ENCODE measurements around the gene IVD.

The IVD gene

DNA sequence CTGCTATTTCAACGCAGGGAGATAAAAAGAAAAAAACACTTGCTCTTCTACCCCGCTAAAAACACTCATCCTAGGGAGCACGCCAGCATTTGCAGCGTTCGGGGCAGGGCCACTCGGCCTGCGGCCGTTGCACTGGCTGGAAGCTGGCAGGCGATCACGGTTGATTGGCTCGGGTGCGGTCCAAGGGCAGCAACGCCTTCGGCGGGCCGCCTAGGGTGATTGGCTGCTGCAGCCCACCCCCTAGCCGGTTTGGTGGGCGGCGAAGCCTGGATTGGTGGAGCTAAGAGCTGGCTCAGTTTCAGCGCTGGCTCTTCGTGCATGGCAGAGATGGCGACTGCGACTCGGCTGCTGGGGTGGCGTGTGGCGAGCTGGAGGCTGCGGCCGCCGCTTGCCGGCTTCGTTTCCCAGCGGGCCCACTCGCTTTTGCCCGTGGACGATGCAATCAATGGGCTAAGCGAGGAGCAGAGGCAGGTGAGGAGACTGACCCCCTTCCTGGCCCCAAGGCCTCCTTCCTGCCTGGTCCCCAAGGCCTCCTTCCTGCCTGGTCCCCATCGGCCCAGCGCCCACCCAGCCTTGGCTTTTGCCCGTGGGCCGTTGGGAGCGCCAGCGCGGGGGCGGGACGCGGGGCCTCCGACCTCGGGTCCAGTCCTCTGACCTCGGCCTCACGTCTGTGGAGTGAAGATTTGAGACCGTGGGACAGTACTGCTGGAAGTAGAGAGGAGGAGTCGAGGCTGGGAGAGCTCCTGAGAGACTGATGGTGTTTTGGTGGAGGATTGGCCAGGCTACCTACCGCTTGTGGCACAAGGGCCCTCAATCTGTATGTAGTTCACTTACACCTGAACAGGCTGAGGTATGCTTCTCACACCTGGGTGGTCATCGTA is at the start of gene IVD:
TSS of gene IVD (plus strand) at position 295 of the 881 bp plus-strand sequence. CDS start at position 328, 33 bp downstream.
- peak; percentile 94 for DNase-seq

DNA sequence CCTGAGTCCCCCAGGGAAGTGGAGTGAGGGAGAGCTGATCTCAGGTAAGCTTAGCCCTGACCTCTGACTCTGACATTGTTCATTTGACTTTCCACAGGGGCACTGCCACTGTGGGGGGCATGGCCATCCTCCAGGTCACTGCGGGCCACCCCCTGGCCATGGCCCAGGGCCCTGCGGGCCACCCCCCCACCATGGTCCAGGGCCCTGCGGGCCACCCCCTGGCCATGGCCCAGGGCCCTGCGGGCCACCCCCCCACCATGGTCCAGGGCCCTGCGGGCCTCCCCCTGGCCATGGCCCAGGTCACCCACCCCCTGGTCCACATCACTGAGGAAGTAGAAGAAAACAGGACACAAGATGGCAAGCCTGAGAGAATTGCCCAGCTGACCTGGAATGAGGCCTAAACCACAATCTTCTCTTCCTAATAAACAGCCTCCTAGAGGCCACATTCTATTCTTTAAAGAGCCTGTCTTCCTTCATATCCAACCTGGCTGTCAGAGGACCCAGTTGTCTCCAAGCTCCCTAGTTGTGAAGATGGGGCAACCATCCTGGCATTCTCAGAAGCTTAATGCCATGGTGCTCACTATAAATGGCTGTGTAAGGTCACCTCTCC is 49.5 kb upstream of the IVD start:
- DNase-seq, result no peak

DNA sequence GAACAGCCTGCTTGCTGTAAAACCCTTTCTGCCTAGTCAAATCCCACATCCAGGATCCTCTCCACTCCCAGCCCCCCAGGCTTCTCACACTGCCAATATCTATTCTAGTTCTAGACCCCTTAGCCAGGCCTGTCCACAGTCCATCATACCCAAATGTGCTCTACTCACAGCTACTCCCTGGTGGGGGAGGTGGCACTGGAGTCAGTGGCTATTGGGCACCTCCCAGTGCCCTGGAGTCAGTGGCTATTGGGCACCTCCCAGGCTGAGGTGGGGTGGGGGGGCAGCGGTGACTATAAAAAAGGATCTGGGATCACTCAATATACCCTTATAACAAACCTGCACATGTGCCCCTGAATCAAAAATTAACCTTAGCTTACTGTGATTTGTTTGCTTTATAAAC is 48.3 kb upstream of the IVD start:
- DNase-seq, result no peak

DNA sequence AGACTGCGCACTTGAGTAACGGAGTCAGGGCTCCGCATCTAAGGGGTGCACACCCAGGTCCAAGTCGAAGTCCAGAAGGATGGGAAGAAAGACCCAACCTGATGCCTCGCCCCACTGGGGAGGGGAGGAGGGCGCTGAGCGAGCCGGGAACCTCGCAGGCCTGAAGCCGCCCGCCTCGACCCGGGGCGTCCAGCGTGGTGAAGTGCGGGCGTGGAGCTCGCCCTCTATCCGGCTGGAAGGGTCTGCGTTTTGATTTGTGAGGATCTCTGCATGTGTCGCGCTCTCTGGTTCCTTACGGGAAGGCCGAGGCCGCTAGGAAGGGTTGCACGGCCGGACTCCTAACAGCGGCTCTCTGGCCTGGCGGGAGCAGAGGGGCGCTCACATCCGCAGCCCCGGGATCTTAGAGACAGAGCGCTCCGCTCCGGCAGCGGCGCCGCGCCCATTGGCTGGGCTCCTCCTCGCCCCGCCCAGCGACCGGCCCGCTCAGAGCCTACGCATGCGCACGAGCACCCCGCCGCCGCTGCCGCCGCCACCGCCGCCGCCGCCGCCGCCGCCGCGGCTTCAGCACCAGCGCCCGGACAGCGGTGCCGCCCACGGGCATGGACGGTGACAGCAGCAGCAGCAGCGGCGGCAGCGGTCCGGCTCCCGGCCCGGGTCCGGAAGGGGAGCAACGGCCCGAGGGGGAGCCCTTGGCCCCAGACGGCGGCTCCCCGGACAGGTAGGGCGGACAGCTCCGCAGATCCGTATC is 47.7 kb upstream of the IVD start, which contains the start of gene DISP2:
TSS of gene DISP2 (plus strand) at position 497 of the 748 bp plus-strand sequence. CDS start at position 600, 103 bp downstream.
- DNase-seq, result peak; percentile 92

DNA sequence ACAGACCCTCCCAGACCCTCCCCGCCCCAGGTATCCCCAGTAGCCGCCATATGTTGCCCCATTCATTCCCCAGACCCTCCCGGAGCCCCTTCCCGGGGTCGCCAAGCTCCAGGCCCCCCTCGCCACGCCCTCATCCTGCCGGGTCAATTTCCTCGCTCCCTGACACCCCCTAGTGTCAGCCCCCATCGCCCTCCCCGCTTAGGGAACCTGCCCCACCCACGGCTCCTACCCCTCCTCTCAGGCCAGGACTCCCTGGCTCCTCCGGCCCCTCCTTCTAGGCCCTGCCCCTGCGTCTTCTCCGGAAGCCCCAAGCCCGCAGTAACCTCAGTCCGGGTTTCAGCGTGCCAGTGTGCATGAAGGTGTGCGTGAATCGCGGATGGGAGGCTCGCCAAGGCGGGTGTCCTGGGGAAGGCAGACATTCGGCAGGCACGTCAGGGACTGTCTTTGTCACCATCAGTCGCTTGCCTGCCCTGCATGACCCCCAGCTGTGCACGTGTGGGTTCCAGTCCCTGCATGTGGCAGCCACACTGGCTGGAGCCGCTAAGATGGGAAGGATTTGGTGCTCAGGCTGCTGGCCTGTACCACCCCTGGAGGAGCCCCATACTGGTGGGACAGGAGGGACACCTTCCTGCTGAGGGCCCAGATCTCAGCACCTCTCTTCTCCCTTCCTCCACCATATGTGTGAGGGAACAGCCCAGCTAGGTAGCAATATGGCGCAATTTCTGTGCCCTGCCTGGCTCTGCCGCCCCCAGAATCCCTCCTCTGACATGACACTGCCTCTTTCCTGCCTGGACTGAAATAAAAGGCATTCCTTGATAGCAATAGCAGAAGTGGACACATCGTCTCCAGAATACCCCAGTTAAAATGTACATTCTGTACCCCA is 46.9 kb upstream of the IVD start:
- peak; percentile 15 for DNase-seq

DNA sequence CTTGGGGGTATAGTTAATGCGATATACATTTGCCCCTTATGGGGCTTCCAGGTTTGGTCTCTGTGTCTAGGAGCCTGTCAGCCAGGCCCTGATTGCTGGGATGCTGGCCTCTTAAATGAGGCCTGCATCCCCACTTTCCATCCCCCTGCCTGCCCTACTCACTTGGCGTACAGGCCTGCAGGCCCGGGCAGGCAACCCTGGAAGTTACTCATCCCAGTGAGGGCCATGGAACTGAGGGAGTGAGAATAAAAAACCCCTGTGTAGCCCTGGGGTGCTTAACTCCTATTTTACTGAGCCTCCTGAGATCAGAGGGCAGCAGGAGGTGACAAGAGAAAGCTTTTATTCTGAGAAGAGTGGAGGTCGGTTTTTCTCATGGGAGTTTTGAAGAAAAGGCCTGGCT is 45.6 kb upstream of the IVD start:
- no peak for DNase-seq

DNA sequence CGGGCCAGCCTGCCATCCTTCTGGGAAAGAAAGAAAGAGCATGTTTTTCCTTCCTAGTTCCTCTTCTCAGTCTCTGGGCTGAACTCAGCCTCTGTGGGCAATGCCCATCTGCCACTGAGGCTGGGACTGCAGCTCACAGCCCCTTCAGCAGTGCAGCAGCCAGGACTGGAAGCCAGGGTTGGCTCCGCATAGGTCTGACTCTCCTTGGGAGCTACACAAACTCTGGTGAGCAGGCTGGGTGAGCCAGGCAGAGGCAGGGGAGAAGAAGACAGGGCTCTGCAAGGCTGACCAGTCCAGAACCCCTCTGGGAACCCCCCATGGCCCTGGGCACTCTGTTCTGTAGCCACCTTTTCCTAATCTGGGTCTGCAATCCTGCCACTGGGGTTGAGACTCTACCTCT is 44.0 kb upstream of the IVD start:
- no peak for DNase-seq

DNA sequence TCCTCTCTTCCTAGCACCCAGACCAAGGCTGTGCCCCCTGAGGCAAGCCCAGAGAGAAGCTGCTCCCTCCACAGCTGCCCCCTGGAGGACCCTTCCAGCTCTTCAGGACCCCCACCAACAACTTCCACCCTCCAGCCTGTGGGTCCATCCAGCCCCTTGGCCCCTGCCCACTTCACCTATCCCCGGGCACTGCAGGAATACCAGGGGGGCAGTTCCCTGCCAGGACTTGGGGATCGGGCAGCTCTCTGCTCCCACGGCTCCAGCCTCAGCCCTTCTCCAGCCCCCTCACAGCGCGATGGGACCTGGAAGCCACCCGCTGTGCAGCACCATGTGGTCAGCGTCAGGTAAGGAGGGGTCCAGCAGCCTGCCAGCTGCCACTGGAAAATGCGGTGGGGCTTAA is 42.0 kb upstream of the IVD start:
- no peak for DNase-seq

DNA sequence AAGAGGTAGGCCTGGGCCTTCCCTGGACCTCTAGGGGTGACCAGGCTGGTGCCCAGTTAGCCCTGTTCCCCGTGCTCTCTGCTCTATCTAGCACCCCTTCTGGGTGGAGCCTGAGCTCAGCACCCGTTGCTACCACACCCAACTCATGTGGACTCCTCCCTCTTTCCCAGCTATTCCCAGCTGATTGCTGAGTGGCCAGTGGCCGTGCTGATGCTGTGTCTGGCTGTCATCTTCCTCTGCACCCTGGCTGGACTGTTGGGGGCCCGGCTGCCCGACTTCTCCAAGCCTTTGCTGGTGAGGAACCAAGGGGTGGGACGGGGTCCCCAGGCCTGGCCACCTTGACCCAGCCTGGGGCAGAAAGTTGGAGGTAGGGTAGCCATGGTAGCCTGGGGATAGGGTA is 41.3 kb upstream of the IVD start:
- no peak for DNase-seq

DNA sequence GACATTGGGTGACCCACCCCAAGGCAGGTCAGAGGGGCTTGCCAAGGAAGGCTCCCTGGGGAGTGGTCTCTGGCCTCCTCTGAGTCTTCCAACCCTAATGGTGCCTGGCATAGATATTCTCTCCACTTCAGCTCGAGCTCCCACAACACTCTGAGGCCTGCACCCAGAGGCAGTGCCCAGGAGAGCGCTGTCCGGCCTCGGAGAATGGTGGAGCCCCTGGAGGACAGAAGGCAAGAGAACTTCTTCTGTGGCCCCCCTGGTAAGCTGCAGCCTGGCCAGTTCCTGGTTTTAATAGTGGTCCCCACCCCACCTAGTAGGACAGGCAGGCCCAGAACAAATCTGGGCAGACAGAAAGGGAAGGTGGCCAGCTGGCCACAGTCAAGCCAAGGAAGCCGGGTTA is 40.6 kb upstream of the IVD start:
- no peak for DNase-seq

DNA sequence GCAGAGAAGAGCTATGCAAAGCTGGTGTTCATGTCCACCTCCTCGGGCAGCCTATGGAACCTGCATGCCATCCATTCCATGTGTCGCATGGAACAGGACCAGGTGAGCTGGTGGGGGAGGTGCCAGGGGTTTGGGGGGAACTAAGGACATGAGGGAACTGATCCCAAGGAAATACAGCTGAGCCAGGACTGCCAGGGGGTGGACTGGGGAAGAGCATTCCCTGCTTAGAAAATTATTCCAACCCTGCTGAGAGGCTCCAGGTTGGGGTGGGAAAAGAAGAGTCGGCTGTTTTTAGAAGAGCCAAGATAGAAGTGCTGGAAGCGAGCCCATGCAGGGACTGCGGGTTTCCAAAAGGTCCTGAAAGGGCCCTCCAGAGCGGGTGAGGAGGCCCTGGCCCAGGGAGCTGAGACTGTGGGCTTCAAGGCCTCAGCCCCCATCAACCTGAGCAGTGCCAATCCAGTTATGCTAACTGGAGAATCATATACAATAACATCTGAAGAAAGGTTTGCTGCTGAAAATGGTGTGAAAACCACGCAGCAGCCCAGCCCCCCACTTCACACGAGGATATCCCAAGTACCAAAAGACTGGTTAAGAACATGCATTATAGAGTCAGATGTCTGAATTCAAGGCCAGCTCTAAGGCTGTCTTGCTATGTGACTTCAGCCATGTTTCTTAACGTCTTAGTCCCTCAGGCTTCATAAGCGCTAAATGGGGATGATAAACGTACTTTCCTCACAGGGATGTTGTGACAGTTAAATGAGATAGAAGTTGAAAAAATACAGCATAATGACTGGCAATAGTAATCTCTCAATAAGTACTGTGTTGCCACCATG is 39.8 kb upstream of the IVD start:
- no peak for DNase-seq

DNA sequence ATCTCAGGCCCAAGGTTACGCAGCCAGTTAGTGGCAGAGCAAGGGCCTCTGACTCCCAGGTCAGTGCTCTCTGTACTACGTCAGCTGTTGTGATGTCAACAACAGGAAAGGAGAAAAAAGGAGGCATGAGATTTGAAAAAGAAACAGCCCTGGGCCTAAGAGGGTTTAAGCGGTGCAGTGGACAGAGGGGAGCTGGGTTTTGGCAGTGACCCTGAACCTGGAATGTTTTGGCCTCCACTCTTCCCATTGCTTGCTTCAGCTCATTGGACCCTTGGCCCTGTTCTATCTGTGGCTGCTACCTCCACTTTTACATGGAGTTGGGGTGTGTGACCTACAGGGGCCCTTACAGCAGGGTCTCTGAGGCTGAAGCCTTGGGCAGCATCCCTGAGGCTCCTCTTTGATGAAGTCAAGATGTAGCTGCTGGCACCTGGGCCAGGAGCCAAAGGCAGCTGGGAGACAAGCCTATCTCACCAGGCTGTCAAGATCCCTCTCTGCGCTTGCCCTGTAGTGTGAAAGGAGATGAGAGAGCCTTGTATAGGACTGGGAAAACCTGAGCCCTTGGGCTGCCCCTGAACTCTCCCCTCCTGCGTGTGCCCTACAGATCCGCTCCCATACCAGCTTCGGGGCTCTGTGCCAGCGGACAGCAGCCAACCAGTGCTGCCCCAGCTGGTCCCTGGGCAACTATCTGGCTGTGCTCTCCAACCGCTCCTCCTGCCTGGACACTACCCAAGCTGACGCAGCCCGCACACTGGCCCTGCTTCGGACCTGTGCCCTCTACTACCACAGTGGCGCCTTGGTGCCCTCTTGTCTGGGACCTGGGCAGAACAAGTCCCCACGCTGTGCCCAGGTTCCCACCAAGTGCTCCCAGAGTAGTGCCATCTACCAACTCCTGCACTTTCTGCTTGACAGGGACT is 38.9 kb upstream of the IVD start:
- DNase-seq, result no peak

DNA sequence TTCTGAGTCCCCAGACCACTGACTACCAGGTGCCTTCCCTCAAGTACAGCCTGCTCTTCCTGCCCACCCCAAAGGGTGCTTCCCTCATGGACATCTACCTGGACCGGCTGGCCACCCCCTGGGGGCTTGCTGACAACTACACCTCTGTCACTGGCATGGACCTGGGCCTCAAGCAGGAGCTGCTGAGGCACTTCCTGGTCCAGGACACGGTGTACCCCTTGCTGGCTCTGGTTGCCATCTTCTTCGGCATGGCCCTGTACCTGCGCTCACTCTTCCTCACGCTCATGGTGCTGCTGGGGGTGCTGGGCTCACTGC is 38.3 kb upstream of the IVD start:
- DNase-seq, result no peak

DNA sequence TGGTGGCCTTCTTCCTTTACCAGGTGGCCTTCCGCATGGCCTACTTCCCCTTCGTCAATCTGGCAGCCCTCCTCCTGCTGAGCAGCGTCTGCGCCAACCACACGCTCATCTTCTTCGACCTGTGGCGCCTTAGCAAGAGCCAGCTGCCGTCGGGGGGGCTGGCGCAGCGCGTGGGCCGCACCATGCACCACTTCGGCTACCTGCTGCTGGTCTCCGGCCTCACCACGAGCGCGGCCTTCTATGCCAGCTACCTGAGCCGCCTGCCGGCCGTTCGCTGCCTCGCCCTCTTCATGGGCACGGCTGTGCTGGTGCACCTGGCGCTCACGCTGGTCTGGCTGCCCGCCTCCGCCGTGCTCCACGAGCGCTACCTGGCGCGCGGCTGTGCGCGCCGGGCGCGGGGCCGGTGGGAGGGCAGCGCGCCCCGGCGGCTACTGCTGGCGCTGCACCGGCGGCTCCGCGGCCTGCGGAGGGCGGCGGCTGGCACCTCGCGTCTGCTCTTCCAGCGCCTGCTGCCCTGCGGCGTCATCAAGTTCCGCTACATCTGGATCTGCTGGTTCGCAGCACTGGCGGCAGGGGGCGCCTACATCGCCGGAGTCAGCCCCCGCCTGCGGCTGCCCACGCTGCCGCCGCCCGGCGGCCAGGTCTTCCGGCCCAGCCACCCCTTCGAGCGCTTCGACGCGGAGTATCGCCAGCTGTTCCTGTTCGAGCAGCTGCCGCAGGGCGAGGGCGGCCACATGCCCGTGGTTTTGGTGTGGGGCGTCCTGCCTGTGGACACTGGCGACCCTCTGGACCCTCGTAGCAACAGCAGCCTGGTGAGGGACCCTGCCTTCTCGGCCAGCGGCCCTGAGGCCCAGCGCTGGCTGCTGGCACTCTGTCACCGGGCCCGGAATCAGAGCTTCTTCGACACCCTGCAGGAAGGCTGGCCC is 37.6 kb upstream of the IVD start:
- peak; percentile 90 for DNase-seq

DNA sequence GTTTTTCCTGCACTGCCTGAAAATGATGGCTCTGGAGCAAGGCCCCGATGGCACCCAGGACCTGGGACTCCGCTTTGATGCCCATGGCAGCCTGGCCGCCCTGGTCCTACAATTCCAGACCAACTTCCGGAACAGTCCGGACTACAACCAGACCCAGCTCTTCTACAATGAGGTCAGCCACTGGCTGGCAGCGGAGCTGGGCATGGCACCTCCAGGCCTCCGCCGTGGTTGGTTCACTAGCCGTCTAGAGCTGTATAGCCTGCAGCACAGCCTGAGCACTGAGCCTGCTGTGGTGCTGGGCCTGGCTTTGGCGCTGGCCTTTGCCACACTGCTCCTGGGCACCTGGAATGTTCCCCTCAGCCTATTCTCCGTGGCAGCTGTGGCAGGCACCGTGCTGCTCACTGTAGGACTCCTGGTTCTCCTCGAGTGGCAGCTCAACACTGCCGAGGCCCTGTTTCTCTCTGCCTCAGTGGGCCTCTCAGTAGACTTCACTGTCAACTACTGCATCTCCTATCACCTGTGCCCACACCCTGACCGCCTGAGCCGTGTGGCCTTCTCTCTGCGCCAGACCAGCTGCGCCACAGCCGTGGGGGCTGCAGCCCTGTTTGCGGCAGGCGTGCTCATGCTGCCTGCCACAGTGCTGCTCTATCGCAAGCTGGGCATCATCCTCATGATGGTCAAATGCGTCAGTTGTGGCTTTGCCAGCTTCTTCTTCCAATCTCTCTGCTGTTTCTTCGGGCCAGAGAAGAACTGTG is 36.7 kb upstream of the IVD start:
- no peak for DNase-seq

DNA sequence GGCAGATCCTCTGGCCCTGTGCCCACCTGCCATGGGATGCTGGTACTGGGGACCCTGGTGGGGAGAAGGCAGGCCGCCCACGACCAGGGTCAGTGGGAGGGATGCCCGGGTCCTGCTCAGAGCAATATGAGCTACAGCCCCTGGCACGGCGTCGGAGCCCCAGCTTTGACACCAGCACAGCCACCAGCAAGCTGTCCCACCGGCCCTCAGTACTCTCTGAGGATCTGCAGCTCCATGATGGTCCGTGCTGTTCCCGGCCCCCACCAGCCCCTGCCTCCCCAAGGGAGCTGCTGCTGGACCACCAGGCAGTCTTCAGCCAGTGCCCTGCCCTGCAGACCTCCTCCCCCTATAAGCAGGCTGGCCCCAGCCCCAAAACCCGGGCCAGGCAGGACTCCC is 36.1 kb upstream of the IVD start:
- DNase-seq, result no peak

DNA sequence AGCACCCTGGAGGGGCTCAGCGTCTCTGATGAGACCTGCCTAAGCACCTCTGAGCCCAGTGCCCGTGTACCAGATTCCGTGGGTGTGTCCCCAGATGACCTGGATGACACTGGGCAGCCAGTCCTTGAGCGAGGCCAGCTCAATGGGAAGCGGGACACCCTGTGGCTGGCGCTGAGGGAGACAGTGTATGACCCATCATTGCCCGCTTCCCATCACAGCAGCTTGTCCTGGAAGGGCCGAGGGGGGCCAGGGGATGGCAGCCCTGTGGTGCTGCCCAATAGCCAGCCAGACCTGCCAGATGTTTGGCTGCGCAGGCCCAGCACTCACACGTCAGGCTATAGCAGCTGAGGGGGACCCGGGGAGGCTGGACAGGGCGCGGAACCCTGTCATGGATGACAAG is 35.6 kb upstream of the IVD start:
- DNase-seq, result no peak

DNA sequence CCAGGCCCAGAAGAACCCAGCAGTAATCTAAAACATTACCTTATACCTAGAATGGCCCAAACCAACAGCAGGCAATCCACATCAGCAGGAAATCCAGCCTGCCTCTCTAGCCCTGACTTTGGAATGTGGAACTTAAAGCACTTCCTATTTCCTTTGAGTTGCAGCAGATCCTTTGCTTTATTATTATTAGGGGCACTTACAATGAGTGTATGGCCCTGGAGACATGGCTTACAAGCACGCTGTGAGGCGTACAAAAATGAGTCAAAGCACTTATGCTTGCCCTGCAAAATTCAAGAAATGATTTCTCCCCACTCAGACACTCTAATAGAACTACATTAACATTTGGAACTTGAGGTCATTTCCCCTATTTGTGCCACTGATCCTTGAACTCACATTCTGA is 32.6 kb upstream of the IVD start:
- DNase-seq, result no peak

DNA sequence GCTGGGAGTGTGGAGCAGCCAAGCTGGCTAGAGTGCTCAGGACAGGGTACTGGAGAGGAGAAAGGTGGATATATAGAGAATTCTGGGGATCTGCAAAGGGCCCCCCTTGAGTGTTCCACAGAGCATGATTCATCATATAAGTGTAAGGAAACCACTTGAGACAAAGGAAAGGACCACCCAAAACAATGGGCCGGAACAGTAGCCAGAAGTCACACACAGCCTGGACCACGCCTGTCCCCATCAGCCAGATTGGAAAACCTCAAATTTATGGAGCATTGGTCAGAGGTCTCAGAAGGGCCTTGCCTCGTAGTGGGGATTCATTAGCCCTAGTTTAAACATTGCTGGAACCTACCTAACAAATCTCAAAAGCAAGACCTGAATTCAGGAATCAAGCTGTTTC is 28.0 kb upstream of the IVD start:
- DNase-seq, result no peak
